ENCODE results near the gene TRIM47. TPM values are rescaled to one million over a fixed set of nuclear protein-coding genes. Genes with fewer than 3 reads are reported as not detected.
A peak's percentile ranks its signal among the peaks of the same experiment; 100 is the strongest.

The TRIM47 gene
- total RNA-seq, 4 donors from 2014 or later, result 6.8 to 70.1 (median 19.0) TPM

DNA sequence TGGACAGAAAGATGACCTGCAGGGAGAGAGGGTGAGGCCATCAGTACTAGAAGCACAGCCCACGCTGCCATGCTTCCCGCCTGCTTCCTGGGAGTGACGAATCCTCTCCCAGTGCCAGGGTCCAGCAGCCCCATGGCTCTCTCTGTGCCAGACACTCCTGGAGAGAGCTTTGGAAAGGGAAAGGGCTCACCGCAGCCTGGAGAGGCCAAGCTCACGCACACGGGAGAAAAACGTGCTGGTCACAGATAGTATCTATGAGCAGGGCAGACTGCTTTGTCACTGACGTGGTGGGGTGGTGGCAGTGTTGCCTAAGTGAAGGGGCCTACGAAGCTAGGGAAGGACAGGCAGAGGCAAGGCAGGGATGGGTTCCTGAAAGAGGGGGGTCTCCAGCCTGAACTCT lies 28.7 kb downstream of the TRIM47 start:
- intact Hi-C loops (cut with DNase I; ENCODE audit: low total_unique reads), result loop anchor here (10.0 kb wide), 1 partner anchor 45 kb away; the partner anchor contains the start of gene TRIM65
- H3K27ac ChIP-seq, result peak overlapping the region; percentile 36 to 50

DNA sequence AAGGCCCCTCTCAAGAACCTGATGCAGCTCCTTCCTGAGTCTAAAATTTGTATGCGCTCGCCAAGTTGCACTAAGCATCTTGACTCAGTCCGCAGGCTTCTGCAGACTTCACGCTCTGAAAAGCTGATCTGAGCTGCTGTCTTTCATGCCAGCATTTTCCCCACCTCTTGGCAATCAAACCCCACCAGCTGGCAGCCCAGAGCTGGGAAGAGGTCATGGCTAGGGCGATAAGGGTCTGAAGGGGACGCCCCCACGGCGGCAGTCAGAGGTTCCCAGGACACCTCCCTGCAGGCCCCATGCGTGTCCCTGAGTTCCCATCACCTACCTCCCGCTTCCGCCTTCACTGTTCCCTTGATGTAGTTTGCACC lies 29.1 kb downstream of the TRIM47 start:
- DNase-seq, result no peak
- Histone ChIP-seq H3K27ac (peak overlapping the region in 1 of 2 donors; percentile 50), H3K9me3 (no peaks in the 10 kb centered on the region), H3K36me3 (no peaks in the 10 kb centered on the region), H3K4me1 (peaks cover 4 to 14% of the 10 kb centered on the region in 2 donors), H3K27me3 (no peaks in the 10 kb centered on the region), H3K4me3 (no peak overlapping the region)
- no peak for TF ChIP-seq POLR2A (IDR thresholded peaks at IDR 0.05)
- no peak for TF ChIP-seq CTCF (IDR thresholded peaks at IDR 0.05)
- intact Hi-C loops (cut with DNase I; ENCODE audit: low total_unique reads), result loop anchor here (10.0 kb wide), 1 partner anchor 46 kb away; the partner anchor contains the start of gene TRIM65

More for the DNA sequence above, 28.7 kb downstream of the TRIM47 start:
- H3K4me1 ChIP-seq, result peaks cover 4 to 14% of the 10 kb centered on the region in 2 donors
- H3K9me3 ChIP-seq, result no peaks in the 10 kb centered on the region
- no peak for DNase-seq
- H3K27me3 ChIP-seq, result no peaks in the 10 kb centered on the region
- TF ChIP-seq CTCF (IDR thresholded peaks at IDR 0.05) (no peak), POLR2A (IDR thresholded peaks at IDR 0.05) (no peak)
- H3K4me3 ChIP-seq, result no peak overlapping the region
- H3K36me3 ChIP-seq, result no peaks in the 10 kb centered on the region

- TF ChIP-seq POLR2A (IDR thresholded peaks at IDR 0.05), result no peak
- peak; percentile 30 to 56 (median 54) for TF ChIP-seq CTCF (IDR thresholded peaks at IDR 0.05)
- peak; percentile 68 to 83 for DNase-seq
- Histone ChIP-seq H3K4me1 (peaks cover 4 to 14% of the 10 kb centered on the region in 2 donors), H3K27ac (peak overlapping the region; percentile 48 to 50), H3K4me3 (no peak overlapping the region), H3K36me3 (no peaks in the 10 kb centered on the region), H3K9me3 (no peaks in the 10 kb centered on the region), H3K27me3 (no peaks in the 10 kb centered on the region)
- intact Hi-C loops (cut with DNase I; ENCODE audit: low total_unique reads), result loop anchor here (10.0 kb wide), 1 partner anchor 46 kb away; the partner anchor contains the start of gene TRIM65
These were observed 29.7 kb downstream of the TRIM47 start for GRCh38 chr17:75848523-75849278.

- Histone ChIP-seq H3K27me3 (no peaks in the 10 kb centered on the region), H3K27ac (peak overlapping the region; percentile 44 to 48), H3K4me3 (no peak overlapping the region), H3K9me3 (no peaks in the 10 kb centered on the region), H3K36me3 (no peaks in the 10 kb centered on the region), H3K4me1 (peaks cover 4 to 14% of the 10 kb centered on the region in 2 donors)
- DNase-seq, result no peak
- TF ChIP-seq POLR2A (IDR thresholded peaks at IDR 0.05), result no peak
- TF ChIP-seq CTCF (IDR thresholded peaks at IDR 0.05), result no peak
- intact Hi-C loops (cut with DNase I; ENCODE audit: low total_unique reads), result loop anchor here (10.0 kb wide), 1 partner anchor 47 kb away; the partner anchor contains the start of gene TRIM65
These were observed 30.5 kb downstream of the TRIM47 start for GRCh38 chr17:75847614-75848522.

Measured in uterus (tissue), 4 donors.